Neural cell (in vitro differentiated cells): ENCODE results near the gene ZNF473. TPM values are rescaled to one million over a fixed set of nuclear protein-coding genes. Genes with fewer than 3 reads are reported as not detected.
"Not testable (repeated sequence)": the region's sequence is repeated elsewhere in the genome, so short reads cannot be mapped to it uniquely, and the experiment has no call there.

Experiments used
- H2AFZ ChIP-seq: fragments of 200-600, 300-800 bp; sonication (generic), shearing (Covaris generic); 2 replicates; pipeline ENCODE4 v1.6.0; 2014; ENCODE audit warnings: low read depth, mild to moderate bottlenecking, antibody characterized with exemption, low read length, moderate library complexity
- H3F3A ChIP-seq: fragments of 200-600 bp; shearing (Covaris generic); 2 replicates; pipeline ENCODE4 v1.6.1; 2016; ENCODE audit warnings: mild to moderate bottlenecking, moderate library complexity, mixed read lengths, antibody characterized with exemption, low read length; ENCODE audit not compliant: insufficient read depth, poor library complexity, severe bottlenecking
- H3K27ac ChIP-seq: fragments of 200-600, 300-800 bp; sonication (generic), shearing (Covaris generic); 2 replicates; pipeline ENCODE4 v1.5.1; 2014; ENCODE audit warnings: mild to moderate bottlenecking, low read length, moderate library complexity
- H3K27me3 ChIP-seq: fragments of 300-800, 200-600 bp; sonication (generic), shearing (Covaris generic); 2 replicates; pipeline ENCODE4 v1.6.0; 2014; ENCODE audit warnings: mild to moderate bottlenecking, low read depth, low read length, moderate library complexity; ENCODE audit not compliant: insufficient read depth
- H3K36me3 ChIP-seq: fragments of 300-800, 200-600 bp; sonication (generic), shearing (Covaris generic); 2 replicates; pipeline ENCODE4 v1.5.1; 2014; ENCODE audit warnings: mild to moderate bottlenecking, antibody characterized with exemption, low read length, moderate library complexity; ENCODE audit not compliant: insufficient read depth
- H3K4me2 ChIP-seq: fragments of 300-800, 200-600 bp; sonication (generic), shearing (Covaris generic); 2 replicates; pipeline ENCODE4 v1.6.0; 2014; ENCODE audit warnings: mild to moderate bottlenecking, low read length
- H3K4me3 ChIP-seq: fragments of 300-800, 200-600 bp; sonication (generic), shearing (Covaris generic); 2 replicates; pipeline ENCODE4 v1.5.1; 2014; ENCODE audit warnings: mild to moderate bottlenecking, low read length, moderate library complexity
- H3K79me2 ChIP-seq: fragments of 200-600 bp; shearing (Covaris generic); replicated peaks from 2 replicates; pipeline ENCODE4 v1.6.0; 2014; ENCODE audit warnings: mild to moderate bottlenecking, low read length, moderate library complexity; ENCODE audit not compliant: insufficient read depth
- H3K9ac ChIP-seq: fragments of 300-800, 200-600 bp; sonication (generic), shearing (Covaris generic); 2 replicates; pipeline ENCODE4 v1.6.1; 2016; ENCODE audit warnings: mild to moderate bottlenecking, low read length, mixed read lengths
- H3K9me2 ChIP-seq: fragments of 200-600 bp; shearing (Covaris generic); 2 replicates; pipeline ENCODE4 v1.6.1; 2016; ENCODE audit warnings: mild to moderate bottlenecking, low read length, mixed read lengths; ENCODE audit not compliant: insufficient read depth
- H3K9me3 ChIP-seq: fragments of 200-600, 300-800 bp; sonication (generic), shearing (Covaris generic); 2 replicates; pipeline ENCODE4 v1.6.1; 2016; ENCODE audit warnings: mild to moderate bottlenecking, mixed run types, low read length, moderate library complexity, mixed read lengths
- H4K20me1 ChIP-seq: fragments of 200-600 bp; shearing (Covaris generic); 2 replicates; pipeline ENCODE4 v1.6.1; 2016; ENCODE audit warnings: mild to moderate bottlenecking, mixed run types; ENCODE audit not compliant: insufficient read depth
- polyA plus RNA-seq: library from polyadenylated mRNA; depleted of rRNA; stranded (reverse); fragments of >200 nt; gene quantifications from 2 replicates; pipeline ENCODE4 v1.2.3, GENCODE V29; 2014

Gene ZNF473
- polyA plus RNA-seq, 1 donor from 2014 or later: 8.4 TPM

DNA sequence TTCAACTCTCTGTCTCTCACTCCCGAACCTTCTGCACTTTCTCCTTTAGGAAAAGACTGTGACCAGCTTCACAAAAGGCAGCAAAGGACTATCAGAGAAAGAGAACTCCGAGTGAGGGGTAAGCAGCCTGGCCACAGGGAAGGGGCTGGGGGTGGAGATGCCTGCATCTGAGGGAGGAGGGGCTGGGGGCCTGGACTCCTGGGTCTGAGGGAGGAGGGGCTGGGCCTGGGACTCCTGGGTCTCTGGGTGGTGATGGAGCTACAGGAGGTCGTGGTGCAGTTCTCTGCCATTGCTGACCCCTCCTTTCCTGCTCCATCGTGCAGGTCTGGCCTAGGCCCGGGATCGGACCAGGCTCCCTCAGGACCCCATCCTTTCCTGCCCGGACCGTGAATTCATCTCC, 49.3 kb downstream of the ZNF473 start:
- not testable (repeated sequence) for H3F3A ChIP-seq, H2AFZ ChIP-seq, H3K4me2 ChIP-seq, H3K27ac ChIP-seq, H3K27me3 ChIP-seq, H3K4me3 ChIP-seq, H3K79me2 ChIP-seq, H4K20me1 ChIP-seq, H3K9me2 ChIP-seq, H3K9me3 ChIP-seq, H3K9ac ChIP-seq, H3K36me3 ChIP-seq

GRCh38 chr19:50075644-50076372, 50.0 kb downstream of the ZNF473 start:
- not testable (repeated sequence) for H3K4me3 ChIP-seq, H3K9me2 ChIP-seq, H3K79me2 ChIP-seq, H3K9me3 ChIP-seq, H3K36me3 ChIP-seq, H3K4me2 ChIP-seq, H2AFZ ChIP-seq, H3F3A ChIP-seq, H3K27ac ChIP-seq, H3K9ac ChIP-seq, H3K27me3 ChIP-seq, H4K20me1 ChIP-seq

DNA sequence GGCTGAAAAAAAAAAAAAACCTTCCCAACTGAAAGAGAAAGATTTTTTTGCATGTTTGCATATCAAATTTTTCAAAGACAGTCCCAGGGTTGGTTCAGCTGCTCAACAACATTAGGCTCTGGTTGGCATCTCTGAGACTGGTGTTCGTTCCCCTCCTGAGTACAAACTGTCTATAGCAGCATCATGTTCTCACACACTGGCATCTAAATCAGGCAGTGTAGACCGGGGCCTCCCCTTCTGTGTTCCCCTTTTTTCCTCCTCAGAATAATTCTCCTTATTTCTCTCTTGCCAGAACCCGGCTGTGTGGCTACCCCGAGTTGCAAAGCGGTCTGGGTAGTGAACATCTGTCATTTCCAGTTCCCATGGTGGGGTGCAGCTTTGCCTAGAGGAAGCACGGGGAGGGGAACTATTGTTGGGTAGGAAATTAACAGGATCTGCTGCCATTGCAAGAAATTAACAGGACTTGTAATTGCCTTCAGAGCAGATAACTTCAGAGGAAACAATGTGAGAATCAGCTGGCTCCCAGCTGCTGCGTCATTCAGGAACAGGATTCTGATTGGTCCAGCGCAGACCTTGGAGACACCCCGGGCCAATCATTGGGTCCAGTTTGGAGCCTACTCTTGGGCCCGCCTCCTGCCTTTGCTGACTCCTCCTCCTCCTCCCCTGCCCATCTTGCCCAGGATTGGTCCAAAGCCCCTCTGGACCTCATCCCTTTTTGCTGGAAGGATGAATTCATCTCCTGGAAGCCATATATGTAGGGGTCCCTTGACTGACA, 51.0 kb downstream of the ZNF473 start:
- not testable (repeated sequence) for H2AFZ ChIP-seq, H3K27me3 ChIP-seq, H3K36me3 ChIP-seq, H3K4me2 ChIP-seq, H3F3A ChIP-seq, H3K27ac ChIP-seq, H4K20me1 ChIP-seq, H3K9me2 ChIP-seq, H3K79me2 ChIP-seq, H3K9me3 ChIP-seq, H3K4me3 ChIP-seq, H3K9ac ChIP-seq

- H2AFZ ChIP-seq, H3K27ac ChIP-seq, H3K36me3 ChIP-seq, H3K4me3 ChIP-seq, H4K20me1 ChIP-seq, H3K4me2 ChIP-seq, H3K27me3 ChIP-seq, H3K9ac ChIP-seq, H3F3A ChIP-seq, H3K9me3 ChIP-seq, H3K79me2 ChIP-seq, H3K9me2 ChIP-seq: not testable (repeated sequence)
Measured at GRCh38 chr19:50079014-50079413, 53.2 kb downstream of the ZNF473 start.

GRCh38 chr19:50084440-50084839, 58.6 kb downstream of the ZNF473 start:
- not testable (repeated sequence) for H3F3A ChIP-seq, H3K27me3 ChIP-seq, H4K20me1 ChIP-seq, H3K9me2 ChIP-seq, H3K36me3 ChIP-seq, H3K79me2 ChIP-seq, H3K4me3 ChIP-seq, H3K27ac ChIP-seq, H3K9me3 ChIP-seq, H3K9ac ChIP-seq, H2AFZ ChIP-seq, H3K4me2 ChIP-seq

DNA sequence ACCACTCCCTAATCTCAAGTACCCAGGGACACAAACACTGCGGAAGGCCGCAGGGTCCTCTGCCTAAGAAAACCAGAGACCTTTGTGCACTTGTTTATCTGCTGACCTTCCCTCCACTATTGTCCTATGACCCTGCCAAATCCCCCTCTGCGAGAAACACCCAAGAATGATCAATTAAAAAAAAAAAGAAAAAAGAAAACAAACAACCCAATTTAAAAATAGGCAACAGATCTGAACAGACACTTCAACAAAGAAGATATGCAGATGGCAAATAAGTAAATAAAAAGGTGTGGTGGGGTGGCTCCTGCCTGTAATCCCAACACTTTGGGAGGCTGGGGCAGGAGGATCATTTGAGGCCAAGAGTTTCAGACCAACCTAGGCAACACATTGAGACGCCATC, 61.3 kb downstream of the ZNF473 start:
- not testable (repeated sequence) for H2AFZ ChIP-seq, H3K79me2 ChIP-seq

DNA sequence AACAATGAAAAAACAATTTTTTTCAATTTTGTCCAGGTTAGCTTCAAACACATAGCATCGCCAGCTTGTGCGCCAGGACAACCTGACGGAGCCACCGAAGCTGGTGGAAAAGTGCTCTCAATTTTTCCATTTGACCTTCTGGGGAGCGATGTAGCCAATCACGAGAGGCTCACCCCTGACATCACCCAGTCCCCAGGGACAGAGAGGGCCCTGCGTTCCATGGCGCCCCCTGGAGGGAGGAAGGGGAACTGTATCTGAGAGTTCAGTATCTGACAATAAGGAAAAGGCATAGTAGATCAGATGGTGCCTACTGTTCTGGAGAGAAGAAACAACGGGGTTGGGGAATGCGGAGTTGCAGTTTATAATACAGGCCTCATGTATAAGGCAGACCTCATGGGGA, 64.9 kb downstream of the ZNF473 start:
- H3K27ac ChIP-seq, H3F3A ChIP-seq, H3K4me2 ChIP-seq, H2AFZ ChIP-seq, H3K4me3 ChIP-seq, H3K9me2 ChIP-seq, H4K20me1 ChIP-seq, H3K79me2 ChIP-seq, H3K9ac ChIP-seq, H3K36me3 ChIP-seq, H3K9me3 ChIP-seq, H3K27me3 ChIP-seq: not testable (repeated sequence)

More for the DNA sequence above, 61.3 kb downstream of the ZNF473 start:
- not testable (repeated sequence) for H3K36me3 ChIP-seq, H3K9ac ChIP-seq, H4K20me1 ChIP-seq, H3K27ac ChIP-seq, H3K4me2 ChIP-seq, H3K27me3 ChIP-seq, H3K9me2 ChIP-seq, H3K4me3 ChIP-seq, H3F3A ChIP-seq, H3K9me3 ChIP-seq

DNA sequence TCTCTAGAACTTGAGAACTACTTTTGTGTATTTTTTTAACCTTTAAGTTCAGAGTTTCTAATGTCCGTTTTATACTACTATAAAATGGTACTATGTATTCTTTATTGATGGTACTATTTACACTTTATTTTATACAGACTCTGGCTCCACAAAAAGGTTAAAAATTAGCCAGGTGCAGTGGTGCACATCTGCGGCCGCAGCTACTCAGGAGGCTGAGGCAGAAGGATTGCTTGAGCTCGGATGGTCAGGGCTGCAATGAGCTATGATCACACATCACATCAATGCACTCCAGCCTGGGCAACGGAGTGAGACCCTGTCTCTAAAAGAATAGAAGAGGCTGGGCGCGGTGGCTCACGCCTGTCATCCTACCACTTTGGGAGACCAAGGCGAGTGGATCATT, 66.0 kb downstream of the ZNF473 start:
- not testable (repeated sequence) for H3K9me3 ChIP-seq, H4K20me1 ChIP-seq, H3K27me3 ChIP-seq, H3K4me3 ChIP-seq, H3K4me2 ChIP-seq, H3K36me3 ChIP-seq, H3K9me2 ChIP-seq, H3K79me2 ChIP-seq, H2AFZ ChIP-seq, H3K27ac ChIP-seq, H3K9ac ChIP-seq, H3F3A ChIP-seq
